ENCODE data around the gene UGT3A2. TPM values are rescaled to one million over a fixed set of nuclear protein-coding genes. Genes with fewer than 3 reads are reported as not detected.

The UGT3A2 gene
- total RNA-seq, 4 donors from 2014 or later = not detected

GRCh38 chr5:35999547-35999946 is 67.1 kb downstream of the UGT3A2 start:
- TF ChIP-seq CTCF (IDR thresholded peaks at IDR 0.05; ENCODE audit: low read depth) = no peak

GRCh38 chr5:35996076-35996475 is 70.6 kb downstream of the UGT3A2 start:
- no peak for TF ChIP-seq CTCF (IDR thresholded peaks at IDR 0.05; ENCODE audit: low read depth)

GRCh38 chr5:35990941-35991611 is 75.6 kb downstream of the UGT3A2 start, which contains the start of gene UGT3A1:
Gene UGT3A1, minus strand, starts transcription at chr5:35991390. Its CDS starts 150 bp downstream, at chr5:35991240.
- no peak for TF ChIP-seq CTCF (IDR thresholded peaks at IDR 0.05; ENCODE audit: low read depth)

GRCh38 chr5:35990520-35990919 is 76.2 kb downstream of the UGT3A2 start:
- TF ChIP-seq CTCF (IDR thresholded peaks at IDR 0.05; ENCODE audit: low read depth) = no peak

- no peak for TF ChIP-seq CTCF (IDR thresholded peaks at IDR 0.05; ENCODE audit: low read depth)
These were observed 78.2 kb downstream of the UGT3A2 start for GRCh38 chr5:35988529-35988928.

- TF ChIP-seq CTCF (IDR thresholded peaks at IDR 0.05; ENCODE audit: low read depth) = no peak
These were observed 78.9 kb downstream of the UGT3A2 start for GRCh38 chr5:35987776-35988175.

Small RNAs within 50 kb of the gene (small RNA-seq; reads per million reads assigned to genes)
- not detected for gene AC016612.1

Other genes starting within 250 kb of the UGT3A2 start
- 10 to 100 TPM in 3 of 4 donors, 1 to 10 TPM in 1; 3.8 to 28.0 (median 14.3) TPM for gene IL7R, start 210.0 kb downstream of the UGT3A2 start, total RNA-seq
- gene CAPSL, start 128.3 kb downstream of the UGT3A2 start, total RNA-seq = not detected
- gene UGT3A1, start 75.5 kb downstream of the UGT3A2 start, total RNA-seq = not detected
- gene LMBRD2, start 85.0 kb upstream of the UGT3A2 start, total RNA-seq = 10 to 100 TPM; 11.9 to 26.3 (median 12.7) TPM
- 10 to 100 TPM; 12.1 to 13.5 (median 12.9) TPM for gene SKP2, start 85.2 kb upstream of the UGT3A2 start, total RNA-seq
- 10 to 100 TPM; 22.5 to 34.8 (median 26.3) TPM for gene NADK2, start 175.0 kb upstream of the UGT3A2 start, total RNA-seq
- 10 to 100 TPM in 1 of 4 donors, 1 to 10 TPM in 3; 4.2 to 17.4 (median 6.9) TPM for gene RANBP3L, start 235.0 kb upstream of the UGT3A2 start, total RNA-seq